ENCODE data around the gene MPC1. TPM values are rescaled to one million over a fixed set of nuclear protein-coding genes. Genes with fewer than 3 reads are reported as not detected.

The MPC1 gene
- total RNA-seq (74.1 TPM), polyA plus RNA-seq (ENCODE audit: insufficient read depth, low read depth, low replicate concordance) (313 TPM)
- long read RNA-seq, donor 1, partial matches to known transcripts = 0 of 33 reads
- long read RNA-seq, donor 1, other reads (novel, unspliced or antisense) = 31 of 33 reads
- long read RNA-seq, donor 2, partial matches to known transcripts = 5 of 76 reads
- long read RNA-seq, donor 2, other reads (novel, unspliced or antisense) = 71 of 76 reads
- long read RNA-seq, donor 3, partial matches to known transcripts = 9 of 99 reads
- long read RNA-seq, donor 3, other reads (novel, unspliced or antisense) = 89 of 99 reads
- long read RNA-seq, donor 4, partial matches to known transcripts = 6 of 61 reads
- long read RNA-seq, donor 4, other reads (novel, unspliced or antisense) = 55 of 61 reads
- long read RNA-seq, donor 5, partial matches to known transcripts = 0 of 6 reads
- long read RNA-seq, donor 5, other reads (novel, unspliced or antisense) = 6 of 6 reads
- long read RNA-seq, donor 6, partial matches to known transcripts = 23 of 133 reads
- long read RNA-seq, donor 6, other reads (novel, unspliced or antisense) = 110 of 133 reads
- long read RNA-seq, donor 7, transcript MPC1-201 (4 exons, 976 nt) = major isoform, 59 of 67 reads
- long read RNA-seq, donor 7, partial matches to known transcripts = 4 of 67 reads
- long read RNA-seq, donor 7, other reads (novel, unspliced or antisense) = 3 of 67 reads
- long read RNA-seq, donor 8, partial matches to known transcripts = 0 of 55 reads
- long read RNA-seq, donor 8, other reads (novel, unspliced or antisense) = 55 of 55 reads
- long read RNA-seq, donor 9, partial matches to known transcripts = 0 of 21 reads
- long read RNA-seq, donor 9, other reads (novel, unspliced or antisense) = 21 of 21 reads
- long read RNA-seq, donor 10, partial matches to known transcripts = 6 of 57 reads
- long read RNA-seq, donor 10, other reads (novel, unspliced or antisense) = 51 of 57 reads

DNA sequence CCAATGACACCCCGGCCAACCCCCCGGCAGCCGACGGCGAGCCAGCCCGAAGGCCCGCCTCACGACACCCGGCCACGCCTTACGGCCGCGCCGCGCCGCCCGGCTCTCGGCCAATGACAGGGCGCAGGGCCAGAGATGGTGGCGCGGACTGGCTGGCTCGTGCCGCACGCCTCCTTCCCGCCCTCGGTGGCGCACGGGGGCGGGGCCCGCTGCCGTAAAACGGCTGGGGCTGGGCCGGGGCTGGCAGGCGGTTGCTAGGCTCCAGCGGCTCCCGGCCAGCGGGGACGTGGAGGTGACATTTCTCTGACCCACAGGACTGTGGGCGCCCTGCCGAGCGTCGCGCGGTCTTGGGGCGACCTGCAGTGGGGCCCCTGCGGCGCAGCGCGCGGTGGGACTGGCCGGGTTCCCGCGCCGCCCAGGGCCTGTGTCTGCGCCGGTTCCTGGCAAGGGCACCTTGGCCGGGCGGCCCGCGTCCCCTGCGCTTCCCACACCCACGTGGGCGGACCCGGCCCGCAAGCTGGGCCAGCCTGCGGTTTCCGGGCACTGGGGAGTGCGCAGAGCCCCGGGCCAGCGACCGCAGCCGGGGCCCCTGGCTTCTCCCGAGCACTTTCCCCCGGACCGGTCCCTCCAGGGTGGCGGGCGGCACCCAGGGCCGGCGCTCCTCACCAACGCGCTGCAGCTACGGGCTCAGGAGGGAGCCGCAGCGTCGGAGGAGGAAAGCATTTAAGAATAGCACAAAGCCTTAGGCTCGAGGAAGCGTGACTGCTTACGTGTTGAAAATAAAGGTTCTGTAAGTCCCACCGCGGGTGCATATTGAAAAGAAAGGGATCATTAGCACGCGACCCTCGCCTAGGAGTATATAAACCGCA is at the start of gene MPC1:
MPC1 (minus strand) TSS at position 8 of the 869 bp plus-strand sequence. CDS start 64 bp downstream, outside the sequence.
- peak within 1 kb of the TSS; percentile 95 to 97 for H3K27ac ChIP-seq (ENCODE audit: low read depth in 2 of 2, low read length in 2 of 2)
- H3K4me3 ChIP-seq (ENCODE audit: low read length in 3 of 3) = peak within 1 kb of the TSS; percentile 74 to 89 (median 87)
- no peaks in the 10 kb centered on the region for H3K9me3 ChIP-seq (ENCODE audit: control insufficient read depth in 2 of 3, insufficient read depth in 1 of 3, low read length in 3 of 3)
- H3K36me3 ChIP-seq (ENCODE audit: control insufficient read depth in 2 of 3, insufficient read depth in 3 of 3, low read length in 3 of 3) = no peaks in the 10 kb centered on the region
- intact Hi-C loops (cut with DNase I) = no loop called here
- peak within 1 kb of the TSS; percentile 83 to 99 (median 85) for H3K9ac ChIP-seq (ENCODE audit: low read length in 3 of 3)
- DNase-seq (peak; percentile 97 to 99 (median 98)), FAIRE-seq (no peak)
- peaks cover 0 to 19% (median 7%) of the 10 kb centered on the region in 3 donors for H3K4me1 ChIP-seq (ENCODE audit: control insufficient read depth in 2 of 3, insufficient read depth in 2 of 3, low read depth in 1 of 3, low read length in 3 of 3)
- TF ChIP-seq, protein P1, sequence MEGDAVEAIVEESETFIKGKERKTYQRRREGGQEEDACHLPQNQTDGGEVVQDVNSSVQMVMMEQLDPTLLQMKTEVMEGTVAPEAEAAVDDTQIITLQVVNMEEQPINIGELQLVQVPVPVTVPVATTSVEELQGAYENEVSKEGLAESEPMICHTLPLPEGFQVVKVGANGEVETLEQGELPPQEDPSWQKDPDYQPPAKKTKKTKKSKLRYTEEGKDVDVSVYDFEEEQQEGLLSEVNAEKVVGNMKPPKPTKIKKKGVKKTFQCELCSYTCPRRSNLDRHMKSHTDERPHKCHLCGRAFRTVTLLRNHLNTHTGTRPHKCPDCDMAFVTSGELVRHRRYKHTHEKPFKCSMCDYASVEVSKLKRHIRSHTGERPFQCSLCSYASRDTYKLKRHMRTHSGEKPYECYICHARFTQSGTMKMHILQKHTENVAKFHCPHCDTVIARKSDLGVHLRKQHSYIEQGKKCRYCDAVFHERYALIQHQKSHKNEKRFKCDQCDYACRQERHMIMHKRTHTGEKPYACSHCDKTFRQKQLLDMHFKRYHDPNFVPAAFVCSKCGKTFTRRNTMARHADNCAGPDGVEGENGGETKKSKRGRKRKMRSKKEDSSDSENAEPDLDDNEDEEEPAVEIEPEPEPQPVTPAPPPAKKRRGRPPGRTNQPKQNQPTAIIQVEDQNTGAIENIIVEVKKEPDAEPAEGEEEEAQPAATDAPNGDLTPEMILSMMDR (IDR thresholded peaks at IDR 0.05; ENCODE audit: borderline replicate concordance, extremely low read depth, insufficient read depth) = no peak
- H3K27me3 ChIP-seq (ENCODE audit: control insufficient read depth, insufficient read depth, low read length) = no peaks in the 10 kb centered on the region

DNA sequence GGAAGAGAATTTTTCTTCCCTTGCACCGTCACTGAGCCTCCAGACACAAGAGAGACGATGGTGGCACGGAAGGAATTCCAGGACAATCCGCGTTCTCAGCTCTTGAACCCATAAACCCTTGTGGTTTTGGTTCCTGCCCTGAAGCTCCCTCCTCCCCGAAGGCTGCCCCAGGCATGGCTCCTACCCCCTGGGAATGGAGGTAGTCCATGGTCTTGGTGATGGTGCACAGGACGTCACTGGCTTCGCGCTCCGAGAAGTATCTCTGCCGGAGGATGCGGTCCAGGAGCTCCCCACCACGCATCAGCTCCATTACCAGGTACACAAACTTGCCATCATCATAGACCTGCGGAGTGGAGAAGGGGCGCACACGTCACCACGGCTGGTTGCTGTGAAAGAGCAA is 47.5 kb upstream of the MPC1 start:
- Histone ChIP-seq H3K4me3 (ENCODE audit: low read length in 3 of 3) (no peak overlapping the region), H3K36me3 (ENCODE audit: control insufficient read depth in 2 of 3, insufficient read depth in 3 of 3, low read length in 3 of 3) (peaks cover 0 to 7% (median 2%) of the 10 kb centered on the region in 3 donors), H3K27me3 (ENCODE audit: control insufficient read depth, insufficient read depth, low read length) (no peaks in the 10 kb centered on the region), H3K4me1 (ENCODE audit: control insufficient read depth in 2 of 3, insufficient read depth in 2 of 3, low read depth in 1 of 3, low read length in 3 of 3) (no peaks in the 10 kb centered on the region), H3K9me3 (ENCODE audit: control insufficient read depth in 2 of 3, insufficient read depth in 1 of 3, low read length in 3 of 3) (no peaks in the 10 kb centered on the region), H3K9ac (ENCODE audit: low read length in 3 of 3) (no peak overlapping the region), H3K27ac (ENCODE audit: low read depth in 2 of 2, low read length in 2 of 2) (no peak overlapping the region)
- TF ChIP-seq, protein P1 (IDR thresholded peaks at IDR 0.05; ENCODE audit: borderline replicate concordance, extremely low read depth, insufficient read depth) = no peak
- FAIRE-seq (no peak), DNase-seq (peak in 1 of 5 donors; percentile 41)
- intact Hi-C loops (cut with DNase I) = no loop called here

DNA sequence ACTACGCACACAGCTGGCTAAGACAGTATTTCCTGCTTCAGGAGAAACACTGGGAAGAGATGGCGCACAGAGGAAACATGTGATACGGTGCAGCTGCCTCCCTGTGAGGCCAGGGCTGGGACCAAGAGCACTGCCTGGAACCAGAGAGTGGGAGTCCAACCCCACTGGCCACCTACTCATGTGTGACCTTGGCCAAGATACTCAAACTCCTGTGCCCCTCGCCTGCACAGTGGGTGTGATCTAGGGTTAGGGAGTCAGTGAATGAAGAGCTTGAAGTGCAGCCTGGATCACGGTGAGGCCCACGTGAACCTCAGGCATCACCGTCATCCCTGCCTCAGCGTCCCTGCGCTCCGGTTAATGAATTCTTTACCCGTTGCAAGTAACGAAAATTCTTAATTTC is 41.7 kb upstream of the MPC1 start:
- H3K36me3 ChIP-seq (ENCODE audit: control insufficient read depth in 2 of 3, insufficient read depth in 3 of 3, low read length in 3 of 3) = peaks cover 0 to 9% (median 6%) of the 10 kb centered on the region in 3 donors
- TF ChIP-seq, protein P1 (IDR thresholded peaks at IDR 0.05; ENCODE audit: borderline replicate concordance, extremely low read depth, insufficient read depth) = no peak
- peak in 2 of 5 donors; percentile 21 to 32 for DNase-seq
- no peaks in the 10 kb centered on the region for H3K27me3 ChIP-seq (ENCODE audit: control insufficient read depth, insufficient read depth, low read length)
- FAIRE-seq = no peak
- intact Hi-C loops (cut with DNase I) = no loop called here
- no peaks in the 10 kb centered on the region for H3K9me3 ChIP-seq (ENCODE audit: control insufficient read depth in 2 of 3, insufficient read depth in 1 of 3, low read length in 3 of 3)
- no peak overlapping the region for H3K27ac ChIP-seq (ENCODE audit: low read depth in 2 of 2, low read length in 2 of 2)
- no peaks in the 10 kb centered on the region for H3K4me1 ChIP-seq (ENCODE audit: control insufficient read depth in 2 of 3, insufficient read depth in 2 of 3, low read depth in 1 of 3, low read length in 3 of 3)
- H3K4me3 ChIP-seq (ENCODE audit: low read length in 3 of 3) = no peak overlapping the region
- no peak overlapping the region for H3K9ac ChIP-seq (ENCODE audit: low read length in 3 of 3)

Data from kidney (tissue), 22 donors.